Activated B cell treated with CpG ODN at 0.5 μM for 24 hours (primary cell): ENCODE measurements around the gene TYMP. TPM values are rescaled to one million over a fixed set of nuclear protein-coding genes. Genes with fewer than 3 reads are reported as not detected.

Experiments
- ATAC-seq: fragments of 200-7000 bp; cut with Tn5 transposase; one replicate; pipeline ENCODE4 v1.10.0; 2021; ENCODE audit warnings: low read depth, mild to moderate bottlenecking, moderate library complexity
- CTCF ChIA-PET: fragments of 350-600 bp; sonication (Branson Sonifier 250); formaldehyde crosslinking; loops from one replicate; lab custom pipeline; 2021; ENCODE audit warnings: antibody characterized with exemption; lab: Charles Lee
- POLR2A ChIA-PET: fragments of 350-600 bp; sonication (Branson Sonifier 250); formaldehyde crosslinking; loops from one replicate; lab custom pipeline; 2021; ENCODE audit warnings: antibody characterized with exemption; lab: Charles Lee
- DNase-seq: peaks from one replicate; pipeline ENCODE4 v3.0.0; 2022
- H3K27ac Mint-ChIP-seq: one replicate; pipeline ENCODE4 v1.8.0; 2020; ENCODE audit warnings: mixed read lengths
- H3K27me3 Mint-ChIP-seq: one replicate; pipeline ENCODE4 v1.8.0; 2021; ENCODE audit warnings: mixed read lengths
- H3K36me3 Mint-ChIP-seq: one replicate; pipeline ENCODE4 v1.8.0; 2021; ENCODE audit warnings: low read depth, mixed read lengths
- H3K4me1 Mint-ChIP-seq: one replicate; pipeline ENCODE4 v1.8.0; 2021; ENCODE audit warnings: mixed read lengths
- H3K4me3 Mint-ChIP-seq: one replicate; pipeline ENCODE4 v1.8.0; 2020; ENCODE audit warnings: mild to moderate bottlenecking, mixed read lengths
- H3K9me3 Mint-ChIP-seq: one replicate; pipeline ENCODE4 v1.8.0; 2020; ENCODE audit warnings: mixed read lengths
- intact Hi-C: fragments of 100-400 bp; cut with micrococcal nuclease; formaldehyde crosslinking; loops from one replicate; pipeline ENCODE4 v1.15.1; 2024
- total RNA-seq: library from RNA; stranded (reverse); gene quantifications from 2 replicates; pipeline ENCODE4 v1.2.3, GENCODE V29; 2022
- TF ChIP-seq, protein P1 (sequence below): fragments of 200-600 bp; IDR thresholded peaks from one replicate; pipeline ENCODE4 v1.8.0; 2022; ENCODE audit warnings: antibody characterized with exemption, mild to moderate bottlenecking

The TYMP gene
- total RNA-seq, 1 donor from 2014 or later, result 92.9 TPM

DNA sequence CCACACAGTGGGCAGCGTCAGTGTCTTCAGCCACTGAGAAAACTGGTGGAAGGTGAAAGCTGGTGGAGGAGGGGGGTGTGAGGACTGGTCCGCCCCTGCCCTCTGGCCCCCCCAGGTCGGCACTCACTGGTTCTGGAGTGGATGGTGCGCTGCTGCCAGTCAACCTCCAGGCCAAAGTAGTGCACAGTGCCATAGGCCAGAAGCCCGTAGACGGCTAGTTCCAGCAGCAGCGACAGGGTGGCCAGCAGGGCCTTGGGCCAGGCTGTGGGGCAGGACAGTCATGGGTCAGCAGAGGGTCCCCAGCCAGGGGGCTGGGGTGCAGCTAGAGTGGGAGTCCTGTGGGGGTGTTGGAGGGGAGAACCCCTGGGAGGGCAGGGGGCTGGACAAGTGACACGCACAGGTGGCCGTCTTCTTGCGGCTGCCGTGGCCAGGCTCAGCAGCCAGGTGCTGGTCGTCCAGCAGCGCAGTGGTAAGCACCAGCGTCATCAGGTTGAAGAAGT is 24.5 kb downstream of the TYMP start:
- CTCF ChIA-PET, result no interaction called here
- intact Hi-C loops, result no loop called here

DNA sequence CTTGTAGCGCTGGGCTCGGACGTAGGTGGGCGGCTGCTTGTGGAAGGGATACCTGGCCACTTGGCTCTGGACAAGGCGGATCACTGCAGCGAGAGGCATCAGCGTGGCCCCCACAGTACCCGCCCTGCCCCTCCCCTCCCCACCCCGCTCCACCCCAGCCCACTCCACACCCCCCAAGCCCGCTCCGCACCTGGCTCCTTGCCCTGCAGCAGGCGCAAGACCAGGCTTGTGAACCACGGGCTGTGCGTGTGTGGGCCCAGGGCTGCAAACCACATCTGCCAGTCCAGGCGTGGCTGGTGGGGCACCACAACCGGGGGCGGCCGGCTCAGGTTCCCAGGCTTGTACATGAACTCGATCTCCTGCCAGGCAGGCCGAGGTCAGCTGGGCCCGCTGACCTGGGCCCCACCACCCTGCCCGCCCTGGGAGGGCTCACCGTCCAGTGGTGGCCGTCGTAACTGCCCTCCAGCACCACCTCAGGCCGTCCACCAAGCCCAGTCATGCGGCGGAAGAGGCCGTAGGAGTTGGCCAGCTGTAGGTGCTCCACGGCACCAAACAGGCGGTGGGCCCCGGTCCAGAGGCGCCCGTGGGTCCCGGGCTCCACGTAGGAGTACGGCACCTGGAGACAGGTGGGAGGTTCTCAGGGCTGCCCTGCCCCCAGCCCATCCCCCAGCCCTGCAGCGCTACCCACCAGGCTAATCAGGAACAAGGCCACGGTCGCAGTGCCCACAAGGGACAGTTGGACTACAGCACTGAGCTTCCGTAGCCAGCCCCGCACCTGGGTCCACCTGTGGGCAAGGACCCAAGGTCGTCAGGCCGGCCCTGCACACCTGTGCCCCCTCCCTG is 25.2 kb downstream of the TYMP start:
- DNase-seq (no peak), ATAC-seq (no peak)
- intact Hi-C loops, result no loop called here
- Mint-ChIP-seq H3K9me3 (no peaks in the 10 kb centered on the region), H3K27me3 (no peaks in the 10 kb centered on the region), H3K4me1 (peaks cover 20% of the 10 kb centered on the region), H3K36me3 (peaks cover 19% of the 10 kb centered on the region), H3K4me3 (no peak overlapping the region), H3K27ac (no peak overlapping the region)
- TF ChIP-seq, protein P1, sequence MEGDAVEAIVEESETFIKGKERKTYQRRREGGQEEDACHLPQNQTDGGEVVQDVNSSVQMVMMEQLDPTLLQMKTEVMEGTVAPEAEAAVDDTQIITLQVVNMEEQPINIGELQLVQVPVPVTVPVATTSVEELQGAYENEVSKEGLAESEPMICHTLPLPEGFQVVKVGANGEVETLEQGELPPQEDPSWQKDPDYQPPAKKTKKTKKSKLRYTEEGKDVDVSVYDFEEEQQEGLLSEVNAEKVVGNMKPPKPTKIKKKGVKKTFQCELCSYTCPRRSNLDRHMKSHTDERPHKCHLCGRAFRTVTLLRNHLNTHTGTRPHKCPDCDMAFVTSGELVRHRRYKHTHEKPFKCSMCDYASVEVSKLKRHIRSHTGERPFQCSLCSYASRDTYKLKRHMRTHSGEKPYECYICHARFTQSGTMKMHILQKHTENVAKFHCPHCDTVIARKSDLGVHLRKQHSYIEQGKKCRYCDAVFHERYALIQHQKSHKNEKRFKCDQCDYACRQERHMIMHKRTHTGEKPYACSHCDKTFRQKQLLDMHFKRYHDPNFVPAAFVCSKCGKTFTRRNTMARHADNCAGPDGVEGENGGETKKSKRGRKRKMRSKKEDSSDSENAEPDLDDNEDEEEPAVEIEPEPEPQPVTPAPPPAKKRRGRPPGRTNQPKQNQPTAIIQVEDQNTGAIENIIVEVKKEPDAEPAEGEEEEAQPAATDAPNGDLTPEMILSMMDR, result no peak
- ChIA-PET CTCF (no interaction called here), POLR2A (interaction anchor here (0.5 to 1.1 kb wide), 4 partner anchors 9 to 101 kb away, joined by 3 to 4 read pairs (median 4); partner anchors contain the start of gene SCO2)

More for the DNA sequence above, 24.5 kb downstream of the TYMP start:
- ATAC-seq (no peak), DNase-seq (no peak)
- POLR2A ChIA-PET, result interaction anchor here (0.5 to 0.7 kb wide), 2 partner anchors 8 to 102 kb away, joined by 3 to 4 read pairs; no protein-coding TSS in a partner anchor
- no peaks in the 10 kb centered on the region for H3K9me3 Mint-ChIP-seq
- H3K36me3 Mint-ChIP-seq, result peaks cover 19% of the 10 kb centered on the region
- H3K27me3 Mint-ChIP-seq, result no peaks in the 10 kb centered on the region
- H3K27ac Mint-ChIP-seq, result no peak overlapping the region
- H3K4me3 Mint-ChIP-seq, result peak overlapping the region; percentile 38
- TF ChIP-seq, protein P1, result no peak
- peaks cover 20% of the 10 kb centered on the region for H3K4me1 Mint-ChIP-seq

DNA sequence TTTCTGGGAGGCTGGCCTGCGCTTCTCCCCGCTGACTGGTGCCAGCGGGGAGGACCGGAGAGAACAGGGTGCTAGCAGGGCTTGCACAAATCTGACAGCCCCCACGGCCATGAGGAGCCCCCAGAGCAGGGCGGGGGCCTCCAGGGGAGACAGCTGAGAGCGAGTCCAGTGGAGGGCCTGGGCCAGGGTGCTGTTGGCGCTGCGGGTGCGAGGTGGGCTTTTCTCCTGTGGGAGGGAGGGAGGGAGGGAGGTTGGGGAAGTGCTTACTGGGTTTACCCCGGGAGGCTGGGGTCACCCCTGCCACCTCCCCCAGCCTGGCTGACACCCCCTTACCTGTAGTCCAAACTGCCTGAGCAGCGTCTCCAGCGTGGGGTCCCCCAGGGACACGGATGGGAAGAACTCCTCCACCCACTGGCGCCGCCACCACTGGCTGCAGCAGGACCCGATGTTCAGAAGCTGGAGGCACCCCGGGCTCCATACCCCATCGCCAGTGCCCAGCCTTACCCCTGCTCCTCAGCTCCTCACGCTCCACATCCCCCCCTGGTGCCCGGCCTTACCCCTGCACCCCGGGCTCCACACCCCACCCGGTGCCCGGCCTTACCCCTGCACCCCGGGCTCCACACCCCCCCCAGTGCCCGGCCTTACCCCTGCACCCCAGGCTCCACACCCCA is 26.2 kb downstream of the TYMP start:
- ATAC-seq (no peak), DNase-seq (no peak)
- TF ChIP-seq, protein P1, result no peak
- POLR2A ChIA-PET, result interaction anchor here (1.1 to 2.4 kb wide), 3 partner anchors 13 to 22 kb away, joined by 3 to 6 read pairs (median 4); partner anchors contain the start of gene SCO2
- H3K36me3 Mint-ChIP-seq, result peaks cover 17% of the 10 kb centered on the region
- H3K4me3 Mint-ChIP-seq, result no peak overlapping the region
- H3K4me1 Mint-ChIP-seq, result peaks cover 12% of the 10 kb centered on the region
- no peaks in the 10 kb centered on the region for H3K9me3 Mint-ChIP-seq
- no peaks in the 10 kb centered on the region for H3K27me3 Mint-ChIP-seq
- CTCF ChIA-PET, result no interaction called here
- intact Hi-C loops, result no loop called here
- H3K27ac Mint-ChIP-seq, result no peak overlapping the region

DNA sequence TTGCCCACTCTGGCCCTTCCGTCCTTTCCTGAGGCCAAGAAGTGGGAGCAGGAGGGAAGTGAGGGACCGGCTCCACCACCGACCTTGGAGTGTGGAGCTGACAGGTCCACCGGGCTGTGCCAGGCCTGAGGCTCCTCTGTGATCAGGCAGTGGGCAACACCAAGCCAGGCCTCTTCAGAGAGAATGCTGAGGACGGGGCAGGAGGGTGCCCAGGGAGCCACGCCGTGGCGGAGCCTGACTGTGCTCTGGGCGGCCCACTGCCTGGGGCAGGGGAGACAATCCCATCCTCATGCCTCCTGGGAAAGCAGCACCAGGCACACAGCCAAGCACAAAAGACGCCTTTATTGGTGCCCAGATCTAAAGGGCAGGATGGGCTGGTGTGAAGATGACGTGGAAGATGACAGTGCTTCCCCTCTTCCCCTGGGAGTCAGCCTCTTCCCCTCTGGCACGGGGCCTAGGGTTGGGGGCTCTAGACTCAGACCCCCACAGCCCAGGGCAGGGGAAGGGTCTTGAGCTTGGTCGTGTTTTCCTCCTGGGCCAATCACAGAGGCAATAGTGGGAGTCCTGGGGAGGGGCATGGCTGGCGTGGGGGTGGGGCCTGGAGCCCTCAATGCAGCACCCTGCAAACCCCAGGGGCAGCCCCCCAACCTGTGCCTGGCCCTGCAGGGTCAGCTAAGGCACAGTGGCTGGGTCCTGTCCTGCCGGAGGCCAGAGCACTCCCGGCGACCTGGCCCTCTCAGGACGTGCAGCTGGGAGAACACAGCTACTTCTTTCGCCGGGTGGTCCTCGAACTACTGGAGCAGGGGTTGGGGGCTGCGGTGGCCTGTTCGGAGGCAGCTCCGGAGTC is 27.0 kb downstream of the TYMP start:
- CTCF ChIA-PET, result no interaction called here
- POLR2A ChIA-PET, result interaction anchor here (1.2 to 2.4 kb wide), 2 partner anchors 12 to 22 kb away, joined by 4 to 6 read pairs; no protein-coding TSS in a partner anchor

More for the DNA sequence above, 27.0 kb downstream of the TYMP start:
- TF ChIP-seq, protein P1, result no peak
- peaks cover 14% of the 10 kb centered on the region for H3K36me3 Mint-ChIP-seq
- H3K9me3 Mint-ChIP-seq, result no peaks in the 10 kb centered on the region
- no peaks in the 10 kb centered on the region for H3K27me3 Mint-ChIP-seq
- no peak for ATAC-seq
- peaks cover 9% of the 10 kb centered on the region for H3K4me1 Mint-ChIP-seq
- intact Hi-C loops, result no loop called here
- H3K4me3 Mint-ChIP-seq, result no peak overlapping the region
- no peak overlapping the region for H3K27ac Mint-ChIP-seq
- no peak for DNase-seq
